Mucosa of descending colon (tissue), 3 donors: ENCODE measurements around the gene GALNS. TPM values are rescaled to one million over a fixed set of nuclear protein-coding genes. Genes with fewer than 3 reads are reported as not detected.

ENCODE experiments used
- ATAC-seq: fragments of 200-7000 bp; cut with Tn5 transposase; one replicate; pipeline ENCODE4 v1.9.1; 2020; ENCODE audit warnings: mild to moderate bottlenecking, moderate library complexity
- DNase-seq, 3 donors: peaks; one replicate each; pipeline ENCODE4 v3.0.0-alpha.2; 2020
- H3K36me3 ChIP-seq: fragments of 200-600 bp; one replicate; pipeline ENCODE4 v1.8.0; 2021; ENCODE audit warnings: low read depth, mild to moderate bottlenecking
- H3K4me1 ChIP-seq: fragments of 200-600 bp; one replicate; pipeline ENCODE4 v1.8.0; 2021; ENCODE audit warnings: low read depth, mild to moderate bottlenecking
- H3K4me3 ChIP-seq: fragments of 200-600 bp; one replicate; pipeline ENCODE4 v1.8.0; 2021; ENCODE audit warnings: mild to moderate bottlenecking
- H3K9me3 ChIP-seq: fragments of 200-600 bp; one replicate; pipeline ENCODE4 v1.8.0; 2021; ENCODE audit warnings: mild to moderate bottlenecking
- CTCF ChIP-seq: fragments of 200-600 bp; IDR thresholded peaks from one replicate; pipeline ENCODE4 v1.8.0; 2022; ENCODE audit warnings: antibody characterized with exemption, mild to moderate bottlenecking
- intact Hi-C, 2 donors: fragments of 100-400 bp; cut with DNase I in 1 of 2; cut with micrococcal nuclease in 1 of 2; formaldehyde crosslinking; loops; one replicate each; pipeline versions ENCODE4 v1.11.0 to v1.11.1; 2022; cut with DNase I, micrococcal nuclease
- total RNA-seq, 3 donors: library from RNA; stranded (reverse); fragmentation: NEBNext Ultra II Directional in 2 of 3; extraction: Animal tissue kit (Norgen Biotek cat#: 25700) in 2 of 3; gene quantifications; one replicate each; pipeline versions ENCODE4 v1.2.1 to v1.2.4, GENCODE V29; 2021 to 2023
- donor health status: DM: no; HTN: no; CAD: no; lungs with moderate emphysema.
- donor health status: DM: no; HTN: no; CAD: no.
- donor health status: DM: no; HTN: yes; CAD: no.

GALNS gene
- total RNA-seq, 3 donors from 2014 or later = 37.4 to 65.3 (median 44.0) TPM

DNA sequence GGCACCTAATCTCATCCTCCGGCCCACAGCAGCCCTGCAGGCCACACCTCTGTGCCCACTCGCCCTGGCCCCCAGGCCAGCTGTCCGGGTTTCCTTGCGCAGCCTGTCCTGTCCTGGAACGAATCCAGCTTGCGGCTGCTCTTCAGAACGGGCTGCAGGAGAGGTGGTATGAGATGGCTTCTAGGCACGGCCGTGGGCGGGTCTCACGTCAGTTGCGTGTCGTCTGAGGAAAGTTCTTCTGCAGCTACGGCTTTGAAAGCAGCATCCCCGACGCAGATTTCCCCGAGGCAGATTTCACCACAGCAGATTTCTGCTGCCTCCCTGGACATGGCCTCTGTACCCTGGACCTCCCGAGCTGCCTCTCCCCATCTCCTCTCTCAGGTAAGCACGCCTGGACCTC, 18.2 kb downstream of the GALNS start:
- no peak for DNase-seq
- H3K4me1 ChIP-seq = no peaks in the 10 kb centered on the region
- TF ChIP-seq CTCF = no peak
- H3K36me3 ChIP-seq = no peaks in the 10 kb centered on the region
- H3K4me3 ChIP-seq = no peak overlapping the region
- intact Hi-C loops = no loop called here
- ATAC-seq = no peak
- no peaks in the 10 kb centered on the region for H3K9me3 ChIP-seq

GRCh38 chr16:88837806-88838205, 18.9 kb downstream of the GALNS start:
- intact Hi-C loops = no loop called here
- ATAC-seq (no peak), DNase-seq (no peak)
- no peaks in the 10 kb centered on the region for H3K9me3 ChIP-seq
- H3K4me3 ChIP-seq = no peak overlapping the region
- TF ChIP-seq CTCF = no peak
- H3K36me3 ChIP-seq = no peaks in the 10 kb centered on the region
- no peaks in the 10 kb centered on the region for H3K4me1 ChIP-seq

GRCh38 chr16:88836791-88837190, 20.0 kb downstream of the GALNS start:
- H3K4me3 ChIP-seq = no peak overlapping the region
- no peaks in the 10 kb centered on the region for H3K36me3 ChIP-seq
- no peaks in the 10 kb centered on the region for H3K9me3 ChIP-seq
- ATAC-seq (no peak), DNase-seq (no peak)
- no peak for TF ChIP-seq CTCF
- H3K4me1 ChIP-seq = no peaks in the 10 kb centered on the region
- intact Hi-C loops = no loop called here

DNA sequence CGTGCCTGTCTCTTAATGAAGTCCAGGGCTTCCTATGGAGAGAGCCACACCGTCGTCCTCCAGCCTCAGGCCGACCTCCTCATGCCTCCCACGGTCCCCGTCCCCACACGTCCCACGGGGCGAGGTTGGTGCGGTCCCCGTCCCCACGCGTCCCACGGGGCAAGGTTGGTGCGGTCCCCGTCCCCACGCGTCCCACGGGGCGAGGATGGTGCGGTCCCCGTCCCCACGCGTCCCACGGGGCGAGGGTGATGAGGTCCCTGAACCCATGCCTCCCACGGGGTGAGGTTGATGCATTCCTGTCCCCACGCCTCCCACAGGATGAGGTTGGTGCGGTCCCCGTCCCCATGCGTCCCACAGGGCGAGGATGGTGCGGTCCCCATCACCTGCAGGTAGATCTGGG, 20.9 kb downstream of the GALNS start:
- intact Hi-C loops = no loop called here
- no peaks in the 10 kb centered on the region for H3K36me3 ChIP-seq
- ATAC-seq (no peak), DNase-seq (no peak)
- no peaks in the 10 kb centered on the region for H3K9me3 ChIP-seq
- no peaks in the 10 kb centered on the region for H3K4me1 ChIP-seq
- H3K4me3 ChIP-seq = no peak overlapping the region
- TF ChIP-seq CTCF = no peak

- H3K9me3 ChIP-seq = no peaks in the 10 kb centered on the region
- no peaks in the 10 kb centered on the region for H3K36me3 ChIP-seq
- ATAC-seq = peak; percentile 46
- DNase-seq = no peak
- TF ChIP-seq CTCF = no peak
- no peak overlapping the region for H3K4me3 ChIP-seq
- intact Hi-C loops = no loop called here
- no peaks in the 10 kb centered on the region for H3K4me1 ChIP-seq
Observed at GRCh38 chr16:88835383-88835782, 21.4 kb downstream of the GALNS start.

GRCh38 chr16:88834670-88835069, 22.1 kb downstream of the GALNS start:
- Histone ChIP-seq H3K4me3 (no peak overlapping the region), H3K36me3 (no peaks in the 10 kb centered on the region), H3K9me3 (no peaks in the 10 kb centered on the region), H3K4me1 (no peaks in the 10 kb centered on the region)
- intact Hi-C loops = no loop called here
- TF ChIP-seq CTCF = no peak
- ATAC-seq (no peak), DNase-seq (no peak)
